Measurements from ENCODE around the gene OTOG. TPM values are rescaled to one million over a fixed set of nuclear protein-coding genes. Genes with fewer than 3 reads are reported as not detected.

Gene OTOG
- total RNA-seq, 1 donor from 2014 or later: not detected

Other genes starting within 250 kb of the OTOG start
- gene NCR3LG1, start 195.5 kb upstream of the OTOG start, total RNA-seq: 1.4 TPM
- 0.36 TPM for gene KCNJ11, start 158.6 kb upstream of the OTOG start, total RNA-seq
- not detected for gene ABCC8, start 70.4 kb upstream of the OTOG start, total RNA-seq
- gene USH1C, start 2.8 kb upstream of the OTOG start, total RNA-seq: 0.12 TPM
- not detected for gene MYOD1, start 172.3 kb downstream of the OTOG start, total RNA-seq
- not detected for gene KCNC1, start 187.5 kb downstream of the OTOG start, total RNA-seq